ENCODE measurements around the gene FMR1.

GRCh38 chrX:147958291-147958690 lies 46.6 kb downstream of the FMR1 start:
- TF ChIP-seq, protein P1, sequence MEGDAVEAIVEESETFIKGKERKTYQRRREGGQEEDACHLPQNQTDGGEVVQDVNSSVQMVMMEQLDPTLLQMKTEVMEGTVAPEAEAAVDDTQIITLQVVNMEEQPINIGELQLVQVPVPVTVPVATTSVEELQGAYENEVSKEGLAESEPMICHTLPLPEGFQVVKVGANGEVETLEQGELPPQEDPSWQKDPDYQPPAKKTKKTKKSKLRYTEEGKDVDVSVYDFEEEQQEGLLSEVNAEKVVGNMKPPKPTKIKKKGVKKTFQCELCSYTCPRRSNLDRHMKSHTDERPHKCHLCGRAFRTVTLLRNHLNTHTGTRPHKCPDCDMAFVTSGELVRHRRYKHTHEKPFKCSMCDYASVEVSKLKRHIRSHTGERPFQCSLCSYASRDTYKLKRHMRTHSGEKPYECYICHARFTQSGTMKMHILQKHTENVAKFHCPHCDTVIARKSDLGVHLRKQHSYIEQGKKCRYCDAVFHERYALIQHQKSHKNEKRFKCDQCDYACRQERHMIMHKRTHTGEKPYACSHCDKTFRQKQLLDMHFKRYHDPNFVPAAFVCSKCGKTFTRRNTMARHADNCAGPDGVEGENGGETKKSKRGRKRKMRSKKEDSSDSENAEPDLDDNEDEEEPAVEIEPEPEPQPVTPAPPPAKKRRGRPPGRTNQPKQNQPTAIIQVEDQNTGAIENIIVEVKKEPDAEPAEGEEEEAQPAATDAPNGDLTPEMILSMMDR (tag by site-specific recombination; IDR thresholded peaks at IDR 0.05): no peak
- TF ChIP-seq ZBTB10 (tag by site-specific recombination; IDR thresholded peaks at IDR 0.05): no peak
- TF ChIP-seq ZFP37 (tag by site-specific recombination; IDR thresholded peaks at IDR 0.05): no peak

Measured in HEK293 (cell line).